ENCODE measurements around the gene MADD.

DNA sequence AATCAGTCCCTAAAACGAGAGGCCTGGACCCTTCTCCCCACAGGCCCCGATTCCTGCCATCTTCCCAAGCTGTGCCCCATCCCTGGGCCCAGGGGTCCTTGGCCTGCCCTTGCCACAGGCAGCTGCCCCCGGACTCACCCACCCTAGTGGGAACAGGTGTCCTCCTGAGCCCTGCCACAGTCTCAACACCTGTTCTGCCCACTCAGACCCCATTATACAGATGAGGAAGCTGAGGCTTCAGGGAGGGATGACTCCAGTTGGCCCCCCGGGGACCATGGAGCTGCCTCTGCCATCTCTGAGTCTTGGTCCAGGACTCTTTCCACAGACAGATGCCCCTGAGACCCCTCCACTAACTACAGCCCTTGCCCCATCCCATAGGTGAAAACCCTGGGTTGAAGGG lies 66.7 kb downstream of the MADD start:
- TF ChIP-seq GABPA (IDR thresholded peaks at IDR 0.05; ENCODE audit: low read depth) (no peak), POLR2AphosphoS5 (IDR thresholded peaks at IDR 0.05; ENCODE audit: low read depth) (no peak), SPI1 (IDR thresholded peaks at IDR 0.05; ENCODE audit: borderline replicate concordance, low read depth) (no peak)
- TF ChIP-seq, protein P1, sequence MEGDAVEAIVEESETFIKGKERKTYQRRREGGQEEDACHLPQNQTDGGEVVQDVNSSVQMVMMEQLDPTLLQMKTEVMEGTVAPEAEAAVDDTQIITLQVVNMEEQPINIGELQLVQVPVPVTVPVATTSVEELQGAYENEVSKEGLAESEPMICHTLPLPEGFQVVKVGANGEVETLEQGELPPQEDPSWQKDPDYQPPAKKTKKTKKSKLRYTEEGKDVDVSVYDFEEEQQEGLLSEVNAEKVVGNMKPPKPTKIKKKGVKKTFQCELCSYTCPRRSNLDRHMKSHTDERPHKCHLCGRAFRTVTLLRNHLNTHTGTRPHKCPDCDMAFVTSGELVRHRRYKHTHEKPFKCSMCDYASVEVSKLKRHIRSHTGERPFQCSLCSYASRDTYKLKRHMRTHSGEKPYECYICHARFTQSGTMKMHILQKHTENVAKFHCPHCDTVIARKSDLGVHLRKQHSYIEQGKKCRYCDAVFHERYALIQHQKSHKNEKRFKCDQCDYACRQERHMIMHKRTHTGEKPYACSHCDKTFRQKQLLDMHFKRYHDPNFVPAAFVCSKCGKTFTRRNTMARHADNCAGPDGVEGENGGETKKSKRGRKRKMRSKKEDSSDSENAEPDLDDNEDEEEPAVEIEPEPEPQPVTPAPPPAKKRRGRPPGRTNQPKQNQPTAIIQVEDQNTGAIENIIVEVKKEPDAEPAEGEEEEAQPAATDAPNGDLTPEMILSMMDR (IDR thresholded peaks at IDR 0.05; ENCODE audit: insufficient read depth, low read length): no peak
